Activated CD8-positive, alpha-beta T cell treated with anti-CD3 and anti-CD28 coated beads for 36 hours (primary cell): ENCODE results near the gene GPR173. TPM values are rescaled to one million over a fixed set of nuclear protein-coding genes. Genes with fewer than 3 reads are reported as not detected.

Source experiments
- ATAC-seq: fragments of 200-7000 bp; cut with Tn5 transposase; one replicate; pipeline ENCODE4 v1.10.0; 2021; ENCODE audit warnings: mild to moderate bottlenecking, moderate library complexity
- CTCF ChIA-PET: fragments of 350-600 bp; sonication (Branson Sonifier 250); formaldehyde crosslinking; loops from one replicate; lab custom pipeline; 2021; ENCODE audit warnings: antibody characterized with exemption; lab: Charles Lee
- POLR2A ChIA-PET: fragments of 350-600 bp; sonication (Branson Sonifier 250); formaldehyde crosslinking; loops from one replicate; lab custom pipeline; 2021; ENCODE audit warnings: antibody characterized with exemption; lab: Charles Lee
- DNase-seq: peaks from one replicate; pipeline ENCODE4 v3.0.0-alpha.2; 2020
- H3K27ac Mint-ChIP-seq: one replicate; pipeline ENCODE4 v1.8.0; 2021; ENCODE audit warnings: mild to moderate bottlenecking, mixed read lengths
- H3K27me3 Mint-ChIP-seq: one replicate; pipeline ENCODE4 v1.8.0; 2021; ENCODE audit warnings: mixed read lengths
- H3K36me3 Mint-ChIP-seq: one replicate; pipeline ENCODE4 v1.8.0; 2021; ENCODE audit warnings: low read depth, mixed read lengths
- H3K4me1 Mint-ChIP-seq: one replicate; pipeline ENCODE4 v1.8.0; 2021; ENCODE audit warnings: low read depth, mixed read lengths
- H3K4me3 Mint-ChIP-seq: one replicate; pipeline ENCODE4 v1.8.0; 2021; ENCODE audit warnings: mild to moderate bottlenecking, moderate library complexity, mixed read lengths
- H3K9me3 Mint-ChIP-seq: one replicate; pipeline ENCODE4 v1.8.0; 2021; ENCODE audit warnings: mixed read lengths
- intact Hi-C: fragments of 100-400 bp; cut with micrococcal nuclease; formaldehyde crosslinking; loops from one replicate; pipeline ENCODE4 v1.10.0; 2022
- total RNA-seq, 2 experiments: library from RNA; stranded (reverse); gene quantifications; one replicate each; pipeline ENCODE4 v1.2.3, GENCODE V29; 2021
- TF ChIP-seq, protein P1 (sequence below): fragments of 200-600 bp; IDR thresholded peaks from one replicate; pipeline ENCODE4 v1.8.0; 2022; ENCODE audit warnings: antibody characterized with exemption, mild to moderate bottlenecking

Gene GPR173
- total RNA-seq, 2 experiments from 2014 or later = 0.36 to 0.70 TPM

DNA sequence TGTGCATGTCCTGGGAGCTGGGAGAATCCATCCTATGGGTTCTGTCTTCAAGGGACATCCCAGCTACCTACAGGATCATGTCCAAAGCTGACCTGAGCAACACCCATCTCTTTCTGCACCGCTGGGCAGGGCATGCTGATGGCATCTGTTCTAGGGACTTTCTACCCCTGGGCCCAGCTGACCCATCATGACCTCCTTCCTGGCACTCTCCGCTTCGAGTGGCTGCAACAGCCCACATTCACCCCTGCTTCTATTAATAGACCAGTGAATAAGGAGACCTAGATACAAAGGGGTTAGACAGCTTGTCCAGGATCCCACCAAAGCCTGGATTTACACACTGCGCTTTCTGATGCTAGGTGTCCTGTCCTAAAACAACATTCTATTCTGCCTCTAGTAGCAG is 44.6 kb upstream of the GPR173 start:
- no peaks in the 10 kb centered on the region for H3K36me3 Mint-ChIP-seq
- no peak overlapping the region for H3K27ac Mint-ChIP-seq
- H3K4me3 Mint-ChIP-seq = no peak overlapping the region
- ChIA-PET POLR2A (no interaction called here), CTCF (interaction anchor here (1.1 kb wide), 1 partner anchor 15 kb away, joined by 3 read pairs; no protein-coding TSS in a partner anchor)
- H3K9me3 Mint-ChIP-seq = no peaks in the 10 kb centered on the region
- DNase-seq (no peak), ATAC-seq (no peak)
- no peaks in the 10 kb centered on the region for H3K27me3 Mint-ChIP-seq
- TF ChIP-seq, protein P1, sequence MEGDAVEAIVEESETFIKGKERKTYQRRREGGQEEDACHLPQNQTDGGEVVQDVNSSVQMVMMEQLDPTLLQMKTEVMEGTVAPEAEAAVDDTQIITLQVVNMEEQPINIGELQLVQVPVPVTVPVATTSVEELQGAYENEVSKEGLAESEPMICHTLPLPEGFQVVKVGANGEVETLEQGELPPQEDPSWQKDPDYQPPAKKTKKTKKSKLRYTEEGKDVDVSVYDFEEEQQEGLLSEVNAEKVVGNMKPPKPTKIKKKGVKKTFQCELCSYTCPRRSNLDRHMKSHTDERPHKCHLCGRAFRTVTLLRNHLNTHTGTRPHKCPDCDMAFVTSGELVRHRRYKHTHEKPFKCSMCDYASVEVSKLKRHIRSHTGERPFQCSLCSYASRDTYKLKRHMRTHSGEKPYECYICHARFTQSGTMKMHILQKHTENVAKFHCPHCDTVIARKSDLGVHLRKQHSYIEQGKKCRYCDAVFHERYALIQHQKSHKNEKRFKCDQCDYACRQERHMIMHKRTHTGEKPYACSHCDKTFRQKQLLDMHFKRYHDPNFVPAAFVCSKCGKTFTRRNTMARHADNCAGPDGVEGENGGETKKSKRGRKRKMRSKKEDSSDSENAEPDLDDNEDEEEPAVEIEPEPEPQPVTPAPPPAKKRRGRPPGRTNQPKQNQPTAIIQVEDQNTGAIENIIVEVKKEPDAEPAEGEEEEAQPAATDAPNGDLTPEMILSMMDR = no peak
- H3K4me1 Mint-ChIP-seq = peaks cover 6% of the 10 kb centered on the region
- intact Hi-C loops = no loop called here

GRCh38 chrX:53004811-53005210 is 43.8 kb upstream of the GPR173 start:
- CTCF ChIA-PET = no interaction called here
- no peak for DNase-seq
- Mint-ChIP-seq H3K27me3 (no peaks in the 10 kb centered on the region), H3K36me3 (no peaks in the 10 kb centered on the region), H3K9me3 (no peaks in the 10 kb centered on the region), H3K4me3 (no peak overlapping the region), H3K4me1 (peaks cover 6% of the 10 kb centered on the region), H3K27ac (no peak overlapping the region)
- ATAC-seq = no peak
- TF ChIP-seq, protein P1 = no peak
- intact Hi-C loops = no loop called here
- POLR2A ChIA-PET = no interaction called here

DNA sequence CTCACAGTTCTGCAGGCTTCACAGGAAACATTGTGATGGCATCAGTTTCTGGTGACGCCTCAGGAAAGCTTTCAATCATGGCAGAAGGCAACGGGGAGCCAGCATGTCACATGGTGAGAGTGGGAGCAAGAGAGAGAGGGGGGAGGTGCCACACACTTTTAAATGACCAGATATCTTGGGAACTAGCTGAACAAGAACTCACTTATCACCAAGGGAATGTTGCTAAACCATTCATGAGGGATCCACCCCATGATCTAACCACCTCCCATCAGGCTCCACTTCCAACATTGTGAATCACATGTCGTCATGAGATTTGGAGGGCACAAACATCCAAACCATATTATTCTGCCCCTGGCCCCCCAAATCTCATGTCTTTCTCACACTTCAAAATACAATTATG is 43.3 kb upstream of the GPR173 start:
- Mint-ChIP-seq H3K27me3 (no peaks in the 10 kb centered on the region), H3K4me1 (peaks cover 6% of the 10 kb centered on the region), H3K9me3 (no peaks in the 10 kb centered on the region), H3K4me3 (no peak overlapping the region), H3K27ac (no peak overlapping the region), H3K36me3 (no peaks in the 10 kb centered on the region)
- intact Hi-C loops = no loop called here
- DNase-seq (no peak), ATAC-seq (no peak)
- POLR2A ChIA-PET = no interaction called here
- TF ChIP-seq, protein P1 = no peak
- CTCF ChIA-PET = no interaction called here

DNA sequence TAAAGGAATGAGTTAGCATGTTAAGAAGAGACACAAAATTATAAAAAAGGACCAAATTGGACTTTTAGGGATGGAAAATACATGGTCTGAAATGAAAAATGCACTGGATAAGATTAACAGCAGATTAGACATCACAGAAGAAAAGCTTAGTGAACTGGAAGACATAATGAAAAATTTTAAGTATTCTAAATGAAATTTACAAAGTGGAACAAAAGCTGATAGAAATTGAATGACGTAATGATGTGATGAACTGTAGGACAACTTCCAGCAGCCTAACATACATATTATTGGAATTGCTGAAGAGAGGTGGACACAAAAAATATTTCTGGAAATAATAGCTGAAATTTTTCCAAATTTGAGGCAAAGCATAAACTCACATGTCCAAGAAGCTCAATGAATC is 39.6 kb upstream of the GPR173 start:
- Mint-ChIP-seq H3K36me3 (no peaks in the 10 kb centered on the region), H3K27me3 (no peaks in the 10 kb centered on the region), H3K4me3 (no peak overlapping the region), H3K27ac (no peak overlapping the region), H3K4me1 (peaks cover 3% of the 10 kb centered on the region), H3K9me3 (no peaks in the 10 kb centered on the region)
- ChIA-PET POLR2A (no interaction called here), CTCF (no interaction called here)
- TF ChIP-seq, protein P1 = no peak
- intact Hi-C loops = no loop called here
- DNase-seq = no peak
- ATAC-seq = no peak

- ATAC-seq (no peak), DNase-seq (no peak)
- H3K27me3 Mint-ChIP-seq = no peaks in the 10 kb centered on the region
- ChIA-PET CTCF (no interaction called here), POLR2A (no interaction called here)
- intact Hi-C loops = no loop called here
- no peaks in the 10 kb centered on the region for H3K9me3 Mint-ChIP-seq
- no peaks in the 10 kb centered on the region for H3K36me3 Mint-ChIP-seq
- H3K27ac Mint-ChIP-seq = no peak overlapping the region
- no peak overlapping the region for H3K4me3 Mint-ChIP-seq
- TF ChIP-seq, protein P1 = no peak
- no peaks in the 10 kb centered on the region for H3K4me1 Mint-ChIP-seq
These were observed 35.3 kb upstream of the GPR173 start for GRCh38 chrX:53013291-53013690.
